ENCODE data around the gene ZNF329.

- peak; percentile 89 to 99 for TF ChIP-seq POLR2AphosphoS5 (IDR thresholded peaks at IDR 0.05; ENCODE audit: insufficient read depth in 1 of 2, low read depth in 1 of 2)
- TF ChIP-seq CTCF (IDR thresholded peaks at IDR 0.05), result peak; percentile 99 to 100 (median 100)
Observed at GRCh38 chr19:58154679-58155648, 4.4 kb upstream of the ZNF329 start.
